Right renal pelvis (tissue), 4 donors: ENCODE results near the gene EML4. TPM values are rescaled to one million over a fixed set of nuclear protein-coding genes. Genes with fewer than 3 reads are reported as not detected.

ENCODE experiments used
- DNase-seq, 4 donors: peaks; one replicate each; pipeline ENCODE4 v3.0.0-alpha.2; 2013; ENCODE audit warnings: low read depth in 4 of 4, low spot score in 3 of 4, missing footprints in 1 of 4
- polyA plus RNA-seq, 4 donors: library from polyadenylated mRNA; unstranded; fragments of 120-200 nt; gene quantifications; one replicate each; pipeline ENCODE4 v1.2.1, GENCODE V29; 2013; ENCODE audit not compliant: insufficient read length in 4 of 4

EML4 gene
- polyA plus RNA-seq, 4 donors = 91.4 to 124 (median 114) TPM

- DNase-seq = no peak
Measured at GRCh38 chr2:42135381-42136312, 33.5 kb upstream of the EML4 start.

GRCh38 chr2:42136782-42137124, 32.4 kb upstream of the EML4 start:
- no peak for DNase-seq

GRCh38 chr2:42137125-42137841, 31.9 kb upstream of the EML4 start:
- no peak for DNase-seq

GRCh38 chr2:42138163-42139015, 30.8 kb upstream of the EML4 start:
- no peak for DNase-seq

GRCh38 chr2:42139101-42139500, 30.1 kb upstream of the EML4 start:
- no peak for DNase-seq

GRCh38 chr2:42140496-42140895, 28.7 kb upstream of the EML4 start:
- no peak for DNase-seq

- DNase-seq = peak in 2 of 4 donors; percentile 62 to 80
Measured at GRCh38 chr2:42141687-42142546, 27.2 kb upstream of the EML4 start.

- no peak for DNase-seq
Measured at GRCh38 chr2:42142547-42143184, 26.5 kb upstream of the EML4 start.

- no peak for DNase-seq
Measured at GRCh38 chr2:42147641-42148274, 21.4 kb upstream of the EML4 start.

GRCh38 chr2:42150159-42150558, 19.0 kb upstream of the EML4 start:
- DNase-seq = no peak

- DNase-seq = no peak
Measured at GRCh38 chr2:42153944-42154581, 15.1 kb upstream of the EML4 start.

- DNase-seq = no peak
Measured at GRCh38 chr2:42156721-42157120, 12.4 kb upstream of the EML4 start.

GRCh38 chr2:42161444-42161843, 7.7 kb upstream of the EML4 start:
- DNase-seq = no peak

- DNase-seq = no peak
Measured at GRCh38 chr2:42163444-42164045, 5.6 kb upstream of the EML4 start.

GRCh38 chr2:42164046-42164445, 5.1 kb upstream of the EML4 start:
- DNase-seq = no peak

- no peak for DNase-seq
Measured at GRCh38 chr2:42164971-42165370, 4.2 kb upstream of the EML4 start.

- DNase-seq = no peak
Measured at GRCh38 chr2:42167458-42167857, 1.7 kb upstream of the EML4 start.

GRCh38 chr2:42168459-42169099, 574 bp upstream of the EML4 start:
- DNase-seq = no peak
